Inflammatory macrophage treated with lipopolysaccharide for 4 hours (primary cell): Measurements from ENCODE around the gene GPA33.

ENCODE experiments used
- DNase-seq: peaks from one replicate; pipeline ENCODE4 v3.0.0-alpha.2; 2020

Gene GPA33

DNA sequence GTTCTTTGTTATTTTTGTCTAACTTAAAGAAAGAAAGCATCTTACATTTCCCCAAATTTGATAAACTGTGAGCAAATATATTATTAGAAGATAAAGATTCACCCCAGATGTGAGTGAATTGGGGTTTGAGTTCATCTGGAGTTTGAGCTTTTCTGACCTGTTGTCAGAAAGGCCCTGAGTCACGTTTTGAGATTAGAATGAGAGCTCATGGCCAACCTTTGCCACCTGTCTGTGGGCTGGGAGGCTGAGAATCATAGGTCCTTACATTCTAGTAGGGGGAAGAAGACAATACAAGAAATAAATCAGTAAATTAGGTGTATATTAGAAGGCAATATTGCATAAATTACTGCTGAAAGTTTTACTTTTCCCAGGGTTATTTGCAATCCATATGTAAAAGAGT, 26.0 kb upstream of the GPA33 start:
- DNase-seq: no peak

DNA sequence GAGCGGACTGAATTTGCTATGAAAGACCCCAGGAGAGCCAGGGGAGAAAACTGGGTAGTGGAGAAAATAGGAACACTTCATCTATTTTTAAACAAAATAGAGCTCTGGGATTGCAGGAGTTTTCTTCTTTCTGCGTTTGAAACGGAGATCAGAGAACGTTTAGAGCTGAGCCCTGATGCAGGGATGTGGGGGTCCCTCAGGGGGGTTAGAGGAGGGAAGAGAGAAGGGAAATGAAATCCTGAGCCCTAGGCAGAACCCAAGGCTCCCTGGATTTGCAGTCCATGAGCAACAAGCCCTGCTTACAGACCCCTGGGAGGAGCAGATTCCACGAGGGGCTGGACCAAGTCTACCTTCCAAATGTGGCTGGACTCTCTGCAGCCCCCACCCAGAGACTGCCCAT, 25.5 kb upstream of the GPA33 start:
- DNase-seq: no peak

DNA sequence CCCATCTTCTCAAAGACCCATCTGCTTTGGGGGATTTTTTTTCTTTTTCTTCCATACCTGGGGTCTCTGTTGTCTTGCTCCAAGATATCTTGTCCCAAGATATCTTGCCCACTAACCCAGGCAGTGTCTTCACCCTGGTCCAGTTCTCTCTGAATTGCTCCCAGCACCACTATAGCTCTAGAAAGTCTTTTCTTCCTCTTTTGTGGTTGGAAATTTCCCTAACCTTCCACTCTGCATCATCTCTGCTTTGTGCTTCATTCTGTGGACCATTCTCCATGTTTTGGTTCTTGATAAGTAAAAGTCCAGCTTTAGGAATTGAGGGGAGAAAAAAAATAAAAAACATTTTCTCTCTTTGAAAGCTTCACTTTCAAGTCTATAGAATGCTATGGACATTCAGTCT, 24.5 kb upstream of the GPA33 start:
- peak; percentile 26 for DNase-seq

DNA sequence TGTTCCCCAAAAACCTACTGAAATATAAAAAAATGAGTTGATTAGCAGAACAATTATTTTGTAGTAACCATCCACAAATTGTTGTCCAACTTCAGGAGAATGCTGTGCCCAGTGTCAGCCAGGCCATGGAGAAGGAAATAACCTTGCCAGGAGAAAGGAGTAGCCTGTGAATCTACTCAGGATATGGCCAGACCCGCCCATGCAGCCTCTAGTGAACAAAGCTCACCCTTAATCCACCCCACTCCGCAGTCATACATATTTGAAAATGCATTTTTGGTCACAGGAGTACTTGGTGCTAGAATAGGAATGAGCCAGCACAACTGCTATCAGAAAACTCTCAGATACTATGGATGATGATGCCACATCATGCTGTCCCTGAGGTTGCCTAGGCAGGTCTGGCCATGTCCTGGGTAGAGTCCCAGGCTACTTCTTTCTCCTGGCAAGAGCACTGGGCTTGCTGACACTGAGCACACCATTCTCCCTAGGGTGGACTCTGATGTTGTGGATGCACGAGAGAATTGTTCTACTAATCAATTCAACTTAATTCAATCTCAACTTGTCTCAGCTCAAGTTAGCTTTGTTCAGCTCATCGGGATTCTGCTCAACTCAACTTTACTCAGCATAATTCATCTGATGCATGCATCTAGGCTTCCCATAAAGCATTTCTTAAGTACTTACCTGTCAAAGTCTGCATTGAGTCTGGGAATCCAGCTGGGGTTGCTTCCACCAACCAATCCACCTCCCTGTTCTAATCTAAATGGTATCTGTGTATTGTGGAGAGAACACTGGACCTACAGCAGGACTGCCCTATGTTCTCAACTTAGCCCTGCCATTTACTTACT, 21.9 kb upstream of the GPA33 start:
- no peak for DNase-seq

DNA sequence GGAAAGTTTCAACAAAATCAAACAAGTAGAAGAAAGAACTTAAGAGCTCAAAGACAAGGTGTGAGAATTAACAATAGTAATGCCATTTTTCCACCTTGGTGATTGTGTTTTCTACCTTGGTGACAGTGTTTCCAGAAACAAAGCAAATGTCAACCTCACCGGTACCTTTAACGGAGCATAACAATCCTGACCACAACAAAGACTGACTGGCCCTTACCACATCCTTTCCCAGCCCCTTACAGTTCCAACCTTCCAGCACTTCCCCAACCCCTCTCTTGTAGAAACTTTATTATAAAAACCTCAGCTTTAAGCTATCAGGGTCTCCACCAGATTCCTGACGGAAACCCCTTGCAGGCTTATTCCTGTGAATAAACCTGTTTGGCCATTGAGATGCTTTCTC, 20.4 kb upstream of the GPA33 start:
- DNase-seq: no peak

DNA sequence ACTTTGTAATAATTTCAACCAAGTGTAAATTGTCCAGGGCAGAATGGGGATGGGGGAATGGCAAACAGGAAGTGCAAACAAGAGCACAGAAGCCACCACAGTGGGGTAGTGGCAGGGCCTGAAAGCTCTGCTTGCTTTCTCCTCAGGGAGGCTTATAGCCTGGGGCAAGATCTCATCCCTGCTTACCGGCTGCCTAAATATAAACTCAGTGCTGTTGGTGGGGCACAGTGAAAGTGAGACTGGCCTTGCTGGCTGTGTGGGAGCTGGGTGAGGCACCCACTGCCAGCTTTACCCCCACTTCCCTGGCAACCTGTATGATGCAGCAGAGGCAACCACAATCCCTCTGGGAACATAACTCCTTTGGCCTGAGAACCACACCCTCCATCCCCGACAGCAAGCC, 18.9 kb upstream of the GPA33 start:
- DNase-seq: no peak

DNA sequence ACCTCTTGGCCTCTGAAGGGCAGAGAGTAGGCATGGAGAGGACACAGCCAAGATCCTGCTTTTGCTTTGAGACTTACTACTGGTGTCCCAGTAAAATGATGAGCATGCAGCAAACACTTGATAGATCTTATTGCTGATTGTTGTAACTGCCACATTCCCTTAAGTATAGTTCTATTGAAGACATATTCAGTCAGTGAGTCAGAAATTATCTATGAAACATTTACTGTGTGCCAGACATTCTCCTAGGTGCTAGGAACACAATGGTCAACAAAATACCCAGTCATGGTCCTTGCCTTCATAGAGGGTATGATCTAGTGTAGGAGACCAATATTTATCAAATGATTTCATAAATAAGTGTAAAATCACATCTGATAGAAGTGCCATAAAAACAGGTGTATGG, 17.3 kb upstream of the GPA33 start:
- DNase-seq: no peak

DNA sequence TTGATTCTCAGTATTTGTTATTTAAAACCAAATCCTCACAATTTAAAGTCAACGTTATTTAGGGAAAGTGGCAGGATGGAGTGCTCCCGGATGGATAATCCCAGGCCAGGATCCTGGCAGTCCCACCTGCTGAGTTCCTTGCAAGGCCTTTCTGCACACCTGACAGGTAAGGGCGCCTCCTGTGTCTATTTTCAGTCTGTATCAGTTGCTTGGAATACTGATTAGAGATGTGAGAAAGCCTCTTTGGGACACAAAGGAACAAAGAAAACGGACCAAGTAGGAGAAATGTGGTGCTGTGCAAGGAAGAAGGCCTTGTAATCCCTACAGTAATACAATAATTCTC, 15.9 kb upstream of the GPA33 start:
- DNase-seq: no peak

DNA sequence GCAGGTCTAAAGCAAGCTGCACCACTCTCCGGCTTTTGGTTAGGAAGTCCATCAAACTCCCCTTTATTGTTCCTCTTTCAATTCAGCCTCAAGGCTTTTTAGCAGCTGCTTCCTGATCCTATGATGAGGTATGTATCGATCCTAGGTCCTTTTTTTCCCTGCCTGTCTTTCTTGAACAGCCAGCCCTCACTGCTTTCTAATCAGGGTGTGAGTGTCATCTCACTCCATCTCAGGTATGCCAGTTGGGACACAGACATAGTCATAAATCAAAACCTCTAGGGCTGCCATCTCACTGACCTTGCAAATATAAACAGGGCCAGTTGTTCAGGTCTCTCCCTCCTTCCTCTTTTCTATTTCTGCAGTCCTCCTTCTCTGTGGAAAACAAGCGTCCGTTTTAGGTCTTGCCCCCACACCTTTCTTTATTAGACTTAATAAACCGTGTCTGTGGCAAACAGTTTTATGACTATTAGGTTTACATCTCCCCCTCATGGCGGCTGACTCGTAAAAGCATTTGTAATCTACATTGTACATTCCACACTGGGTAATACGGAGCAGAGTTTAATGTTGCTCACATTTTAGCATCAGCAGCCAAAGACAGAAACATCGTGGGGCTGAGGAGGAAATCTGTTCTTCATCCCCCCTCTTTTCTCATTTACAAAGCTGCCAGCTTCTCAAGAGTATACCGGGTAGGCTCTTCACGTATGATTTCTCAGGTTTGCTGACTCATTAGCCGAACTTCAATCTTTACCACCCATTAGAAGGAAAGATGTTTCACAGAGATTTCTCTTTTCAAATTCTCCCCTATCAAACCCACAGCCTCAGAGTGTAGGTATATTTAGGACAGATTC, 15.3 kb upstream of the GPA33 start:
- DNase-seq: no peak

DNA sequence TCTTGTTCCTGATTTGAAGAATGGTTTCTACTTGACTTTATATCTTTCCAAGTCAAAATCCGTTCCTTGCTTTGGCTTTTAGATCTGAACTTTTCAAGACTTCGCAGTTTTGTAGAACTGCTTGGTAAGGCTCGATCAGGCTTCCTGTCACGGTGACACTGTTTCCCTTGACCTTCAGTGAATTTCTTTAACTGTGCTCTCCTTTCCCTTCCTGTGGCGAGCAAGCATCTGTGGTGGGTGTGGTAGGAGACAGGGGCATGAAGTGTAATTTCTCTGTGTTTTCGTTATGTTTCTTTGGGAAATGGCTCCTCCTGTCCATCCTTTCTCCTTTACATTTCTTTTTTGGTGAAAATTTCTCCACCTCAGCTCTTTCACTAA, 14.1 kb upstream of the GPA33 start:
- DNase-seq: no peak

DNA sequence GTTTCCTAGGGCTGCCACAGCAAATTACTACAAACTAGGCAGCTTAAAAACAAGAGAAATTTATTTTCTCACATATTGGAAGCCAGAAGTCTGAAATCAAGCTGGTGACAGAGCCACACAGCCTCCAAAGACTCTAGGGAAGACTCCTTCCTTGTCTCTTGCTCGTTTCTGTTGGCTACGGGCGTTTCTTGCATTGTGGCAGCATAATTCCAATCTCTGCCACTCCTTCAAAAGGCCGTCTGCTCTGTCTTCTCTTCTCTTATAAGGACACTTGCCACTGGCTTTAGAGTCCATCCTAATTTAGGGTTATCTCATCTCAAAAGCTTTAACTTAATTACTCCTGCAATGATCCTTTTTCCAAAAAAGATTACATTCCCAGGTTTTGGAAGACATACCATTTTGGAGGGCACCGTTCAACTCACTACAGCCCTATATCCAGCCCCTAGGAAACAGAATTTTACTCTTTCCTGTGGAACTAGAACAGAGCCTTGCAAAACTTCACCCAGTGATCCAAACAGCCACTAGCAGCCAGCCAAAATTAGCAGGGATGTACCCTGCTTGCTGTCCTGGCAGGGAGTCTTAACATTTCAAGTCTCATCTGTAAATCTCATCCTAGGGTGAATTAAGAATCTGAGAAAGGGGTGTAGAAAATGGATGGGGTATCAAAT, 12.9 kb upstream of the GPA33 start:
- DNase-seq: no peak

DNA sequence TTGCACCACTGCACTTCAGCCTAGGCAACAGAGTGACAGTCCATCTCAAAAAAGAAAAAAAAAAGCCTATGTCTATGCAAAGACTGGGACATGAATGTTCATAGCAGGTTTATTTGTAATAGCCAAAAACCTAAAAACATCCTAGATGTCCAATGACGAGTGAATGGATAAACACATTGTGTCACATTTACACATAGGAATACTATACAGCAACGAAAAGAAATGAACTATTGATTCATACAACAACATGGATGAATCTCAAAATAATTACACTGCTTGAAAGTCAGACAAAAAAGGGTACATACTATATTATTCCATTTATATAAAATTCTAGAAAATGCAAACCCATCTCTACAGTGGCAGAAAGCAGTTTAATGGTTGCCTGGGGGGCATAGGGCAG, 11.6 kb upstream of the GPA33 start:
- DNase-seq: no peak

DNA sequence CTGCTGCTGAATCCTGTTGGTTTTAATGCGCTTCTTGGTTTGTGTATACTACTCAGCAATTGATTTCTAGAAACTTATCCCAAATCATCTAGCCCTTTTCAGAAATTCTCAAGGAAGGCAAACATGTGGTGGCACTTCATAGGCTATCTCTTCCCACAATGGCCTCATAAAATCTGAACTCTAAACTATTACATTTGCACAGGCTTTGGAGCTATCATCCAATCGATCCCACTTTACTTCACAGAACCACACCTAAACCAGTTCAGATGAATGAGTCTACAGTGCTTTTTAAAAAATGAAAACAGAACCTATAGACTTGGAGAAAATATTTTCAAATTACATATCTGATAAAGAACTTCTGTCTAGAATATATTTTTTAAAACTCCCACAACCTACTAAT, 10.6 kb upstream of the GPA33 start:
- no peak for DNase-seq

DNA sequence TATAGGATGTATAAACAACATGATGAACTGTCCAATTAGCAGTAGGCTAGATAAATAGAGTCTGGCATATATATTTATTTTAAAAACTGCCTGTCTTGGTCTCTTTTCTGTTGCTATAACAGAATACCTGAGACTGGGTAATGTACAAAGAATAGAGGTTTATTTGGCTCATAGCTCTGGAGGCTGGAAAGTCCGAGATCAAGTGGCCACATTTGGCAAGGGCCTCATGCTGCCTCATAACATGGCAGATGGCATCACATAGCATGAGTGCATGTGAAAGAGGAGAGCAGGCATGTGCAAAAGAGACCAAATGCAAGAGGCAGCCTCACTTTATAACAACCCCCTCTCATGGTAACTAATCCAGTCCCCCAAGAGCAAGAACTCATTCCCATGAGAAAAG, 9.7 kb upstream of the GPA33 start:
- no peak for DNase-seq

DNA sequence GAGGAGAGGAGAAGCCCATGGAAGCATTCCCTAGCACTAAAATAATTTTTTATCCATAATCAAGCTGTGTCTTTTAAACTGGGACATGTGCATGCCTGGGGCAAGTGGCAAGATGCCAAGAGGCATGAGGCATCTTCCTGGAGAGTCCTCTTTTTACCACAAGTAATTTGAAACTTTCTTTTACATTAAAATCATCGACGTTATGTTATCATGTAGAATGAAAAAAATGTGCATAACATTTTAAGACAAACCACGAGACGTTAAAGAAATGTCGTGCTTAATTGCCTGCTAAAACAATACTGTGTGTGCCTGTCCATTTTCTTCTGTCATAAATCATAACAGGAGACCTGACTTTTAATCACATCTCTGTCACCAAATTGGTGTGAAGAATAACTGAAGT, 5.2 kb upstream of the GPA33 start:
- no peak for DNase-seq

DNA sequence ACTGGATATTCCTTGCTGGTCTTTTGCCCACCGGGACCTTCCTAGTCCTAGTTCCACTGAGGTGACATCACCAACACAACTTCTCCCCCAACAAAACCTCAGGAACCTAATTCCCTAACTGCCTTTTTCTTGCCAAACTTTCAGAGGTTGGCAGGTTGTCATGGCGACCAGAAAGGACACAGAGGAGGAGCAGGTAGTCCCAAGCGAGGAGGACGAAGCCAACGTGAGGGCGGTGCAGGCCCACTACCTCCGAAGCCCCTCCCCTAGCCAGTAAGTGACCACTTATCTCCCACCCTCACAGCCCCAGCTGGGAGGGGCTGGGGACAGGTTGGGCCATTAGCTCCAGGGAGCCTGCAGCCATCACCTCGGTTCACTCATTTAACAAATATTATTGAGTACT, 4.5 kb upstream of the GPA33 start:
- no peak for DNase-seq

DNA sequence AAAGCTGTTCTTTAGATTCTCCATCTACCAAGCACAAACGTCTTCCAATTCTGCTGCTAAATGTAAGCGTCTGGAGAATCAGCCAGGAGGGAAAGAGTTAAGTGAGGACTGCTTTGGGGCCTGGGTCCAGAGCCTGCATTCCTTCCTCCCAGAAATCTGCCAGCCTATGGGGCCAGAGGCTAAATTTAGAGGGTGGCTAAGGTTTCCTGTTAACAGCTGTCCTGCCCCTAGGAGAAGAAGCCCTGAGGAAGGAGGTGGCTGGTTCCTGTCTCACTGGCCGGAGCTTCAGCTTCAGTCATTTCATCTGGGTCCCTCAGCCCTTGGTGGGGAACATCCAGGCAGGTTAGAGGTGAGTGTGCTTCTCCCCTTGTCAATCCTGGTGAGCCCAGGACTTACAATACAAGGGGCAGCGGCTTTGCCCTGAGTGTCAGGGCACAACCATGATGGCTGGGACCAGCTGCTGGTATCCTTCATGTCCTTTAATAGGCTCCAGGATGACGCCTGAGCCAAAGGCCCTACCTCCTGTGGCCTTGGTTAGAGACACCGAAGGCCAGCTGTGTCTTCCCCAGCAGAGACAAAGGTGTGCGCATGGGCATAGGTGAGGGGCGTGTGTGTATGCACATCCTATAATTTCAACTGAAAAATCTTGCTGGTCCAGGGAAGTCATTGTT, 3.8 kb upstream of the GPA33 start, which contains the start of gene STYXL2:
TSS of gene STYXL2 (plus strand) at position 230 of the 671 bp plus-strand sequence. CDS start 775 bp downstream, outside the sequence.
- no peak for DNase-seq

DNA sequence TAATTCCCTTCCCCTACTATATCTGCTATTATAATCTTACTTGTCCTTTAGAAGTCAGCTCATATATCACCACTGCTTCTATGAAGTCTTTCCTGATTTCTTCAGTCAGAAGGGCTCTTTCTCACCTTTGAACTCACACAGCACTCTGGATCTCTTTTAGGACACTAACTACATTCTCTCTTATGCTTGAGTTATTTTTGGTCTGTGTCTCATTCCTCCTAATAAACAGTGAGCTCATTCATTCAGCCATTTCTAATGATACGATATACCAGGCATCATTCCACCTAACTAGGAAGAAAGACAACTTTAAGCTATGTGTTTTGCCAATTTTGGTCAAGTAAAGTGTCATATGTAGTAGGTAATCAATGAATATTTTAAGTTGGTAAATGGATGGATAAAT, 2.5 kb upstream of the GPA33 start:
- DNase-seq: no peak

DNA sequence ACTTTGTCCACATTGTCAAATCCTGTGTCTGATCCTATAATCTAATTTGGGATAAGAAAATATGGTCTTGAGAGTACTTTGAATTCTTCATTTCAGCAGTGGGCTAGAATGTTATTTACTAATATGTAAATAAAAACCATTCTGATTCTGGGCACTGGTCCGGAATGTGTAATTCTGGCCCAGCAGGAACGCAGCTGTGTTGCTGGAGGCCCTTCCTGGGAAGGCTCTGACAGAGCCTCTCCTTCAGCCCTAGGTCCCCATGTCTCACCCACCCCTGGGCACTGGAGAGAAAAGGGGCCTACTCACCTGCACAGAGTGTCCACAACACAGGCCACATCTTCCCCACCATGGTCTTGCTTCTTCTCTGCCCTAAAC, 251 bp downstream of the GPA33 start:
- DNase-seq: no peak

DNA sequence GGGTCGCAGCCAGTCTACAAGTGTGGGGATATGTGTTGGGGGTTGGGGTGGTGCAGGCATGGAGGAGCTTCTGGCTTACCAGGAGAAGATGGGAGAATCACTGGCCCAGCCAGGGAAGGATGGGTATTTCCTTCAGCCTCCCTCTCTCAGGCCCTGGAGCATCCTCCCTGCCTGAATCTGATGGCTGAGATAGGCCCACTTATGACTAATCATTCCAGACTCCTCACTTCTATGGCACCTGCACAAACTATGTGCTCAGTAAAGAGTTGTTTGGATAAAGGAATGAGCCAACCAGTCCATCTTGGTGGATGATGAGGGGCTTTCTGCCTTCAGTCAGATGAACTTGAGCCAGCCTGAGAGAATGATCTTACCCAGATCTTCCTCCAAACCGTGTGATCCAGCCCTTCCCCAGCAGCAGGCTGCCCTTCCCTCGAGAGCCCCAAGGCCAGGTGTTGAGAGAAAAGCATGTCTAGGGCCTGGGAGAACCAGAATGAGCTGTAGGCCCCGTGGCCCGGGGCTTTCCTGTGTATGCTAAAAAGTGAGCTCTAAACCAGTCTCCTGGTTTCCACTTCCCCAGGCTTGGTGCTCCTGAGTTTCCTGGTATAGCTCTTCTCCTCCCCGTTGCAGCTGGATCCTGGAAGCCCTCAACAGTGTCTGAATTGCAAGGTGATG, 1.3 kb downstream of the GPA33 start:
- DNase-seq: no peak

DNA sequence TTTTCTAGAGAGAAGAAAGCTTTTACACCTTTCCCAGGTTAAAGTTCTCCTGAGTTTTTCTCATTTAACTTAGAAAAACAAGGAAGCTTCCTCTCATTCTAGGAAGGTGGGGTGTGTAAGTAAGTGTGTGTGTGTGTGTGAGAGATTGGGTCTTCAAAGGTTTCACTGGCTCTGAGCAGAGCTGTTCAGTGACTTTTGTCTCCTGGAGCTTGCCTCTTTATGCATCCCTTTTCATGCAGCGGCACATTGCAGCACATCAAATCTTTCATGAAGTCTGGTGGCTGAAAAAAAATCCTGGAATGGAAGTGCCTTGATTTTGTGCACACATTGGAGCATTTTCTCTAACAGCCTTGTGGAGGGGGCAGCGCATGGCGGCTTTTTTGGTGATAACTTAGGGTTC, 3.4 kb downstream of the GPA33 start:
- no peak for DNase-seq

DNA sequence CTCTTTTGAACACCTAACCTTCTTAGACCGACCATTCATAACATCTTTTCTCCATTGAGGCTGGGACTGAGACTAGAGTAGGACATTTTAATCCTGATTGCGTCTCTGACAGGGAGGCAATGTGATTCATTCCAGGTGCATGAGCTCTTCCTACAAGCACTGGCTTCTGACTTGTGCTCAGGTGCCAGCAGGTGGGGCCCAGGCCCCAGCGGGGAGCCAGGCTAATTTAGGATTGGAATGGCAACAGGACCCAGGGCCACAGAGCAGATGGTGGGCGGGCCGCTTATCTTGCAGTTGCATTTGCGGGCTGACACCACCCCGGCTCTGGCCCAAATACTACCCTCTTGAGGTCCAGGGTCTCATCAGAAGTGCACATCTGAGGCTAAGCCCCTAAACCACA, 4.1 kb downstream of the GPA33 start:
- DNase-seq: no peak

DNA sequence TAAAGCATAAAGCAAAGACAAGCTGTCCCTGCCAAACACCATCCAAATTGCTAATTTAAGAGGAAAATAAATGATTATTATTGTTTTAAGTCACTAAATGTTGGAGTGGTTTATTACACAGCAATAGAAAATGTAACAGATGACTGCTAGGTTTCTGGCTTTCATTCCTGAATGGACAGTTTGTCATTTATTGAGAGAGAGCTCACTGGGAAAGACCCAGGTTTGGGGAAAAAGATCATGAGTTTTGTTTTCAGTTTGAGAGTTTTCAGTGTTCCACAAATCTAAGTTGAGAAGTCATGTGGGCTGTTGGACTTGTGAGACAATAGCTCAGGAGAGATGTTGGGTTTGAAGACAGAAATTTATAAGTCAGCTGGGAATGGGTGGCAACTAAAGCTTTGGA, 5.4 kb downstream of the GPA33 start:
- peak; percentile 67 for DNase-seq
